GM18861 (cell line): ENCODE measurements around the gene MAP3K8.

Experiments used
- ATAC-seq: cut with Tn5 transposase; IDR thresholded peaks from one replicate; pipeline ENCODE4 v1.9.1; 2021; ENCODE audit not compliant: unreplicated experiment

The MAP3K8 gene

GRCh38 chr10:30433730-30434272, at the start of gene MAP3K8:
TSS of gene MAP3K8 (plus strand) at chr10:30434184. CDS start at chr10:30438939, 4,755 bp downstream.
- peak; percentile 42 for ATAC-seq

DNA sequence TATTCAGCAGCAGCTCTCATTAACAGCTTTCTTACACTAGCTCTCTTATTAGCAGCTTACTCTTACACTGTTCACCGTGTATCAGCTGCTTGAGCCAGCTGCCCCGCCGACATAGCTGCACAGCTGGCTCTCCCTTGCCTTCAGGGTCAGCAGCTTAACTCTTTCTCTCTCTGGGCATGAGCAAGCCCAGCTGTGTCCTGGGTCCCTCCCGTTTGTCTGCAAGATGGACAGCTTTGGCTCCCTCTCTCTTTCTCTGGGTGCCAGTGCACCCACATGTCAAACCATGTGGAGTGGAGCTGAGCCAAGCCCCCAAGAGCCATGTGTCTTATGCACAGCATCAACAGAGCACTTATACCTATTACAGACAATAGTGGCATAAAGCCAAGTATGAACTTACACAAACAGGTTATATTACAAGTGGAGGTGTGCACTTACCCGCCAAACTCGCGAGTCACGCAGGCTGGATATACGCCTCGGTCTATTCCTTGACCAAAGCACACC, 49.2 kb upstream of the MAP3K8 start:
- no peak for ATAC-seq

GRCh38 chr10:30386801-30387588, 47.0 kb upstream of the MAP3K8 start:
- ATAC-seq = no peak

GRCh38 chr10:30387646-30388243, 46.2 kb upstream of the MAP3K8 start:
- ATAC-seq = no peak

- ATAC-seq = no peak
Measured at GRCh38 chr10:30389543-30389942, 44.4 kb upstream of the MAP3K8 start.

GRCh38 chr10:30390207-30390606, 43.8 kb upstream of the MAP3K8 start:
- ATAC-seq = no peak

GRCh38 chr10:30391266-30391665, 42.7 kb upstream of the MAP3K8 start:
- no peak for ATAC-seq

- ATAC-seq = peak; percentile 63
Measured at GRCh38 chr10:30392564-30392990, 41.4 kb upstream of the MAP3K8 start.

DNA sequence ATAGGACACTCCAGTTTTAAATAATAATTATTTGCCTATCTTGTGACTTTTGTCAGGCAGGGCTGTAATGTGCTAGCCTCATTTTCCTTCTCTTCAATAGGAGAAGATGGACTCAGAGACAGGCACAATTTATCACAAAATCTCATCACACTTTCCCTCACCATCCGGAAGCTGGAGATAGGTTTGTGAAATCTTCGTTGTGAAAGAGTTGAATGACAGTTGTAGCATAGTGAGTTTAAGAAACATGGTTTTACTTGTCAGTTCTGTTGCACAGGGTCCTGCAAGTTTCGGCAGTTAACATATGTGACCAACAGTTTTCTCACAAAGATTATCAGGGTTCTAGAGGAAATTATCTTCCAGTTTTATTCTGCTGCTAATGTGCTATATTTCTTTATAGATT, 37.7 kb upstream of the MAP3K8 start:
- no peak for ATAC-seq

DNA sequence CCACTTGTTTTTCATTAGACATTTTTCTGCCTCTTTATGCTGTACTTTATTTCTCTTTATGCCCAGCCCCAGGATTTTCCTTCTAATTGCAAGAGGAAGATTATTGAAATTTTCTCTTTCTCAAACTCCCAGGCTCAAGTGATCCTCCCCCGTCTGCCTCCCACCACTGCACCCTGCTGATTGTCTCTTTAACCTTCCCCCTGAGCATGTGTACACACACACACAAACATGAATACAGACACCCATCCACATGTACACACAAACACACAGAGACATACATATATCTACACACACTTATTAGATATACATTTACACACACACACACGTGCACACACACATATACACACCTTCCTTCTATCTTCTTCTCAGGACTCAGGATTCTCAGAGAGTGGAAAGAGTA, 37.3 kb upstream of the MAP3K8 start:
- ATAC-seq = no peak

DNA sequence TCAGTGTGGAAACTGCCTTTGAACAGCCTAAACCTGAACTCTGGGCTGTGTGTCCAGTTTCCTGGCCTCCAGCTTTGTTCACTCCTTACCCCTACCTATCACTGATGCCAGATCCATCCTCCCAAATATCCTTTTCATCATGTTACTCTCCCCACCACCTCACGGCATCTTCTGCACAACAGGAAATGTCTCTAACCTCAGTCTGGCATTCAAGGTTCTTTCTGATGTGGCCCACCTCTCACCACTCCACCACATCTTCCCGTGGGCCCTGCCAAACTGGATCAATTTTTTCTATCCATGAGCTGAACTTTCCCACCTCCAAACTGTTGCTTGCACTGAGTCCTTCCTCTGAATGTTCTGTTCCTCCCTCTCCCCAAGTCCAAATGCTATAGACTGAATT, 35.8 kb upstream of the MAP3K8 start:
- ATAC-seq = no peak

DNA sequence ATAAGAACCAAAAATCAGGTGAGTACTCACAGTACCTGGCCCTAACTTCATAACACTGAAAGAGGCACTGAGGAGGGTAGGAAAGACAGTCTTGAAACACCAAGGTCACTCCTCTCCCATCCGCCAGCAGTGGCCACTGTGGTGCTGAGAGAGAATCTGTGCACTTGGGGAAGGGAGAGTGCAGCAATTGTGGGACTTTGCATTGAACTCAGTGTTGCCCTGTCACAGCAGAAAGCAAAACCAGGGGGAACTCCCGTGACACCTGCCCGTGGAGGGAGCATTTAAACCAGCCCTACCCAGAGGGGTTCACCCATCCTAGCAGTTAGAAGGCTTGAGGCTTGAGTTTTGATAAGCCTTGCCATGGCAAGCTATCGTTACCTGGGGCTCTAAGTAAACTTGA, 35.2 kb upstream of the MAP3K8 start:
- ATAC-seq = no peak

GRCh38 chr10:30403494-30403893, 30.5 kb upstream of the MAP3K8 start:
- ATAC-seq = no peak

- ATAC-seq = no peak
Measured at GRCh38 chr10:30404540-30404939, 29.4 kb upstream of the MAP3K8 start.

DNA sequence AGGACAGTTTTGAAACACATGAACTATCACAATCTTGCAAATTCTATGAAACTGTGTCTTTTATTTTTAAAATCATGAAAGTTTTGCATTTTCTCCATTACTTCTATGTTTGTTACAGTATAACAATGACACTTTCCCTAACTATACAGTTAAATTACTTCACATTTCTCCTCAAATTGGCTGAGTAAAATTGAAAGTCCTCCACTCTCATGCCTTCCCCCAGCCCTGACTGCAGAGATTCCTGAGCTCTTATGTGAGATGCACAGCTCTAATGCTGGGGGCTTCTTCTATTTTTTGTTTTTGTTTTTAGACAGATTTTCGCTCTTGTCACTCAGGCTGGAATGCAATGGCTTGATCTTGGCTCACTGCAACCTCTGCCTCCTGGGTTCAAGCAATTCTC, 22.7 kb upstream of the MAP3K8 start:
- no peak for ATAC-seq

DNA sequence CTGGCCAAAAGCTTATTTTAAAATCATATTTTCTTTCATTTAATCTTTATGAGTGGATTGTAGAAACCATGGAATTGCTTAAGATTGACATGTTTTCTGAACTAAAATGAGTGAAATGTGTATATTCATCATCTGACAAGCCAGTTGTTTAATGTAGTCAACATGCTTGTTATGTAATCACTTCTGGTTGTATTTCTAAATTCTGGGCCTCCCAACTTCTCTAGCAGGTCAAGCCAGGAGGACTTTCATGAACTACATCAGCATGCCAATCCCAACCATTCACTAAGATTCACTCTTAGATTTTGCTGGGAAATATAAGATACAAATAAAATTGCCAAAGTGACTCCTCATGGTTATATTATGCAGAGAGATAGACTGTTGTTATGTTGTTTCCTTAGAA, 21.1 kb upstream of the MAP3K8 start:
- no peak for ATAC-seq

DNA sequence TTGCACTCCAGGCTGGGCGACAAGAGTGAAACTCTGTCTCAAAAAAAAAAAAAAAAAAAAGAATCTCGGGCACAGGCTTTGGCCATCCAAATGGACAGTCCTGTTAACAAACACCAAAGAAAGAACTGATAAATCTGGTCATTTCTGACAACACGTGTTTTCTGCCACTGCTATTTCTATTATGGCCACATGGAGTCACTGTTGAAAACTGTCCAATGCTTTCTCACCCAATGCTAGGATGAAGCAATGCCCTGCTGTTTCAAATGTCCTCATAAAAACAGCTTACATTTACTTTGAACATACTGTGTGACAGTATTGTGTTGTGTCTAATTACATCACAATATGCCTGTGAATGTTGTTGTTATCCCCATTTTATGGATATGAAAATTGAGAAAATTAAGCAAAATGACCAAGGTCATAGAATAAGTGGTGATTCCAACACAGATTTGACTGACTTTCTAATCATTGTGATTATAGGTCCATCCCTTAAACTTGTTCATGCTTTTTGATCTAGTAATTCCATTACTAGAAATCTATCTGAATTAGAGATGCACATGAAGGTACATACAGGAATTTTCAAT, 19.9 kb upstream of the MAP3K8 start:
- no peak for ATAC-seq

GRCh38 chr10:30415593-30415992, 18.4 kb upstream of the MAP3K8 start:
- ATAC-seq = no peak

- no peak for ATAC-seq
Measured at GRCh38 chr10:30417301-30417700, 16.7 kb upstream of the MAP3K8 start.

GRCh38 chr10:30420266-30420665, 13.7 kb upstream of the MAP3K8 start:
- ATAC-seq = peak; percentile 42

GRCh38 chr10:30420766-30421165, 13.2 kb upstream of the MAP3K8 start:
- no peak for ATAC-seq
